DMS53 treated with DMSO at 0.1 percent for 48 hours (cell line): ENCODE measurements around the gene TP53TG3C.
"Not testable (repeated sequence)": the region's sequence is repeated elsewhere in the genome, so short reads cannot be mapped to it uniquely, and the experiment has no call there.

Experiments
- DNase-seq: peaks from one replicate; lab custom pipeline; 2025; ENCODE audit not compliant: unreplicated experiment; lab: John Stamatoyannopoulos, UW

TP53TG3C gene

GRCh38 chr16:33193926-33194325, at the start of gene TP53TG3C:
TSS of gene TP53TG3C (plus strand) at chr16:33194226. CDS start at chr16:33194294, 68 bp downstream.
- DNase-seq: not testable (repeated sequence)
